Suprapubic skin (tissue), 4 donors: Measurements from ENCODE around the gene MAP2K1. TPM values are rescaled to one million over a fixed set of nuclear protein-coding genes. Genes with fewer than 3 reads are reported as not detected.
"Not testable (repeated sequence)": the region's sequence is repeated elsewhere in the genome, so short reads cannot be mapped to it uniquely, and the experiment has no call there.

Source experiments
- DNase-seq, 2 donors: peaks; one replicate each; pipeline ENCODE4 v3.0.0-alpha.2; 2019; ENCODE audit warnings: low spot score in 2 of 2
- H3K27ac ChIP-seq: fragments of 200-600 bp; sonication (generic); one replicate; pipeline ENCODE4 v1.5.1; 2019
- H3K27me3 ChIP-seq: fragments of 200-600 bp; sonication (generic); one replicate; pipeline ENCODE4 v1.5.1; 2019
- H3K36me3 ChIP-seq: fragments of 200-600 bp; sonication (generic); one replicate; pipeline ENCODE4 v1.5.1; 2019
- H3K4me1 ChIP-seq: fragments of 200-600 bp; sonication (generic); one replicate; pipeline ENCODE4 v1.5.1; 2019
- H3K4me3 ChIP-seq: fragments of 200-600 bp; sonication (generic); one replicate; pipeline ENCODE4 v1.5.1; 2019; ENCODE audit warnings: mild to moderate bottlenecking
- H3K9me3 ChIP-seq: fragments of 200-600 bp; sonication (generic); one replicate; pipeline ENCODE4 v1.5.1; 2019
- EP300 ChIP-seq: sonication (generic); formaldehyde crosslinking; IDR thresholded peaks from one replicate; pipeline ENCODE4 v1.6.1; 2017; ENCODE audit warnings: antibody characterized with exemption
- POLR2A ChIP-seq, 2 donors: fragments of 450-650 bp; IDR thresholded peaks; one replicate each; pipeline ENCODE4 v1.6.1; 2017; ENCODE audit warnings: antibody characterized with exemption in 2 of 2, mild to moderate bottlenecking in 2 of 2, moderate library complexity in 2 of 2
- POLR2AphosphoS5 ChIP-seq, 3 donors: sonication (generic); formaldehyde crosslinking; IDR thresholded peaks; one replicate each; pipeline ENCODE4 v1.6.1; 2017; ENCODE audit warnings: antibody characterized with exemption in 3 of 3
- WGBS: methylation state at CpG from one replicate; pipeline ENCODE4 v1.1.5; 2018; 5-methylcytosine and 5-hydroxymethylcytosine counted together
- total RNA-seq, 4 donors: library from RNA; depleted of rRNA; stranded (reverse); fragments of >200 nt; gene quantifications; one replicate each; pipeline ENCODE4 v1.1.0, GENCODE V29; 2016
- TF ChIP-seq, protein P1 (sequence below), 2 donors: fragments of 200-600 bp in 1 of 2; fragments of 450-650 bp in 1 of 2; sonication (generic) in 1 of 2; IDR thresholded peaks; one replicate each; pipeline ENCODE4 v1.5.1; 2016 to 2019; ENCODE audit warnings: antibody characterized with exemption in 2 of 2, mild to moderate bottlenecking in 1 of 2, moderate library complexity in 1 of 2

The MAP2K1 gene
- total RNA-seq, 4 donors from 2014 or later = 23.6 to 31.0 (median 27.9) TPM

GRCh38 chr15:66390678-66391077 is 4.0 kb downstream of the MAP2K1 start:
- Histone ChIP-seq H3K27me3 (no peaks in the 10 kb centered on the region), H3K9me3 (no peaks in the 10 kb centered on the region), H3K4me1 (peaks cover 27% of the 10 kb centered on the region), H3K36me3 (no peaks in the 10 kb centered on the region), H3K4me3 (no peak overlapping the region), H3K27ac (no peak overlapping the region)
- TF ChIP-seq EP300 = no peak
- no peak for TF ChIP-seq POLR2AphosphoS5 (IDR thresholded peaks at IDR 0.05)
- no peak for TF ChIP-seq POLR2A (IDR thresholded peaks at IDR 0.05)
- TF ChIP-seq, protein P1, sequence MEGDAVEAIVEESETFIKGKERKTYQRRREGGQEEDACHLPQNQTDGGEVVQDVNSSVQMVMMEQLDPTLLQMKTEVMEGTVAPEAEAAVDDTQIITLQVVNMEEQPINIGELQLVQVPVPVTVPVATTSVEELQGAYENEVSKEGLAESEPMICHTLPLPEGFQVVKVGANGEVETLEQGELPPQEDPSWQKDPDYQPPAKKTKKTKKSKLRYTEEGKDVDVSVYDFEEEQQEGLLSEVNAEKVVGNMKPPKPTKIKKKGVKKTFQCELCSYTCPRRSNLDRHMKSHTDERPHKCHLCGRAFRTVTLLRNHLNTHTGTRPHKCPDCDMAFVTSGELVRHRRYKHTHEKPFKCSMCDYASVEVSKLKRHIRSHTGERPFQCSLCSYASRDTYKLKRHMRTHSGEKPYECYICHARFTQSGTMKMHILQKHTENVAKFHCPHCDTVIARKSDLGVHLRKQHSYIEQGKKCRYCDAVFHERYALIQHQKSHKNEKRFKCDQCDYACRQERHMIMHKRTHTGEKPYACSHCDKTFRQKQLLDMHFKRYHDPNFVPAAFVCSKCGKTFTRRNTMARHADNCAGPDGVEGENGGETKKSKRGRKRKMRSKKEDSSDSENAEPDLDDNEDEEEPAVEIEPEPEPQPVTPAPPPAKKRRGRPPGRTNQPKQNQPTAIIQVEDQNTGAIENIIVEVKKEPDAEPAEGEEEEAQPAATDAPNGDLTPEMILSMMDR (IDR thresholded peaks at IDR 0.05) = no peak
- WGBS = 74% methylated on average over 1 of the region's 1 CpG
- no peak for DNase-seq

GRCh38 chr15:66393037-66393436 is 6.3 kb downstream of the MAP2K1 start:
- 90% methylated on average over 1 of the region's 1 CpG for WGBS
- H3K27ac ChIP-seq, H3K27me3 ChIP-seq: not testable (repeated sequence)

GRCh38 chr15:66394472-66394871 is 7.8 kb downstream of the MAP2K1 start:
- Histone ChIP-seq H3K4me1 (peaks cover 9% of the 10 kb centered on the region), H3K27ac (no peak overlapping the region), H3K4me3 (no peak overlapping the region), H3K9me3 (no peaks in the 10 kb centered on the region), H3K36me3 (peaks cover 3% of the 10 kb centered on the region), H3K27me3 (no peaks in the 10 kb centered on the region)
- TF ChIP-seq EP300 (no peak), POLR2AphosphoS5 (IDR thresholded peaks at IDR 0.05) (no peak), POLR2A (IDR thresholded peaks at IDR 0.05) (no peak)
- TF ChIP-seq, protein P1 (IDR thresholded peaks at IDR 0.05) = no peak
- no peak for DNase-seq
- 100% methylated on average over 1 of the region's 1 CpG for WGBS

More at GRCh38 chr15:66393037-66393436, 6.3 kb downstream of the MAP2K1 start:
- not testable (repeated sequence) for H3K9me3 ChIP-seq, H3K36me3 ChIP-seq, DNase-seq, H3K4me3 ChIP-seq
- peaks cover 16% of the 10 kb centered on the region for H3K4me1 ChIP-seq

DNA sequence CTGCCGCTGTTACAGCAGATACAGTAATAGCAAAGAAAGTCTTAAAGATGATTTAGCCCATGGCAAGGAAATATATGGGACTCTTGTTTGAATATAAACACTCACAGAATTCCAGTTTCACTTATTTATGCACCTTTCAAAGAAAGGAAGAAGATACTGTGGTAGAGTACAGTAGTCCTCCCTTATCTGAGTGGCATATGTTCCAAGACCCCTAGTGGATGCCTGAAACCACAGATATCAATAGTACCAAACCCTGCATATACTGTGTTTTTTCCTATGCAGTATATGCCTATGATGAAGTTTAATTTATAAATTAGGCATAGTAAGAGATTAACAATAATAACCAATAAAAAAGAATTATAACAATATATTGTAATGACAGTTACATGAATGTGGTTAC is 8.2 kb downstream of the MAP2K1 start:
- Histone ChIP-seq H3K36me3 (peaks cover 3% of the 10 kb centered on the region), H3K9me3 (no peaks in the 10 kb centered on the region)
- TF ChIP-seq POLR2AphosphoS5 (IDR thresholded peaks at IDR 0.05) = no peak
- TF ChIP-seq, protein P1 (IDR thresholded peaks at IDR 0.05) = no peak
- TF ChIP-seq POLR2A (IDR thresholded peaks at IDR 0.05) = no peak

GRCh38 chr15:66399276-66399675 is 12.6 kb downstream of the MAP2K1 start:
- TF ChIP-seq POLR2A (IDR thresholded peaks at IDR 0.05) (no peak), POLR2AphosphoS5 (IDR thresholded peaks at IDR 0.05) (no peak), EP300 (no peak)
- TF ChIP-seq, protein P1 (IDR thresholded peaks at IDR 0.05) = no peak
- H3K36me3 ChIP-seq = peaks cover 3% of the 10 kb centered on the region
- no peaks in the 10 kb centered on the region for H3K27me3 ChIP-seq
- no peaks in the 10 kb centered on the region for H3K4me1 ChIP-seq
- 94% methylated on average over 8 of the region's 8 CpGs for WGBS
- no peaks in the 10 kb centered on the region for H3K9me3 ChIP-seq
- no peak overlapping the region for H3K27ac ChIP-seq
- DNase-seq = no peak
- H3K4me3 ChIP-seq = no peak overlapping the region

More for the DNA sequence above, 8.2 kb downstream of the MAP2K1 start:
- 100% methylated on average over 1 of the region's 1 CpG for WGBS
- no peak for DNase-seq
- Histone ChIP-seq H3K4me3 (no peak overlapping the region), H3K27me3 (no peaks in the 10 kb centered on the region), H3K27ac (no peak overlapping the region), H3K4me1 (peaks cover 5% of the 10 kb centered on the region)

GRCh38 chr15:66400351-66400774 is 13.7 kb downstream of the MAP2K1 start:
- Histone ChIP-seq H3K9me3 (no peaks in the 10 kb centered on the region), H3K4me3 (no peak overlapping the region), H3K27ac (no peak overlapping the region), H3K36me3 (peaks cover 3% of the 10 kb centered on the region), H3K27me3 (no peaks in the 10 kb centered on the region), H3K4me1 (peaks cover 5% of the 10 kb centered on the region)
- TF ChIP-seq, protein P1 (IDR thresholded peaks at IDR 0.05) = no peak
- TF ChIP-seq POLR2AphosphoS5 (IDR thresholded peaks at IDR 0.05) (no peak), POLR2A (IDR thresholded peaks at IDR 0.05) (no peak), EP300 (no peak)
- 82% methylated on average over 3 of the region's 3 CpGs for WGBS
- no peak for DNase-seq
